AG10803 (cell line): ENCODE measurements around the gene DUSP16.

Experiments
- DNase-seq: peaks from one replicate; pipeline ENCODE4 v3.0.0; 2010; ENCODE audit warnings: low read depth
- H3K4me3 ChIP-seq: 2 replicates; pipeline ENCODE4 v1.5.1; 2011; ENCODE audit warnings: mild to moderate bottlenecking, low read length, control low read depth
- TF ChIP-seq, protein P1 (sequence below): conservative IDR thresholded peaks from 2 replicates; pipeline ENCODE4 v1.5.1; 2011; ENCODE audit warnings: mild to moderate bottlenecking, low read length, control low read depth, inconsistent platforms

The DUSP16 gene

DNA sequence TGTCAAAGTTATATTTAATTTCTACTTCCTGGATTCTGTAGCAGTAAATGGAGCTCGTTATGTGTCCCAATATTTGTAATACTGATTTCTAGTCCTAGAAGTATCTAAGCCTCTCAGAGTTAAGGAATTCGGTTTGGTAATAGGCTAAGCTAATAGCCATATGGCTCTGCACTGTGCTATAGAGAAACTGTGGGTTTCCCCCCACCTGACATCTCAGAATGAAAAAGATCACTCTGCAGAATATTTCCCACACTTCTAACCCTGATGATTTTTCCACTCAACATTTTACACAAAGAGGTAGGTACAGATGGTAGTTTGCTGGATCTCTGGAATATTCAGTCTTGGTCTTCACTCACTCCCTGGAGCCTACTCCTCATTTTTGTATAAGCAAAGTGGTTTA lies 134.6 kb downstream of the DUSP16 start:
- DNase-seq: no peak
- H3K4me3 ChIP-seq: no peak overlapping the region
- TF ChIP-seq, protein P1, sequence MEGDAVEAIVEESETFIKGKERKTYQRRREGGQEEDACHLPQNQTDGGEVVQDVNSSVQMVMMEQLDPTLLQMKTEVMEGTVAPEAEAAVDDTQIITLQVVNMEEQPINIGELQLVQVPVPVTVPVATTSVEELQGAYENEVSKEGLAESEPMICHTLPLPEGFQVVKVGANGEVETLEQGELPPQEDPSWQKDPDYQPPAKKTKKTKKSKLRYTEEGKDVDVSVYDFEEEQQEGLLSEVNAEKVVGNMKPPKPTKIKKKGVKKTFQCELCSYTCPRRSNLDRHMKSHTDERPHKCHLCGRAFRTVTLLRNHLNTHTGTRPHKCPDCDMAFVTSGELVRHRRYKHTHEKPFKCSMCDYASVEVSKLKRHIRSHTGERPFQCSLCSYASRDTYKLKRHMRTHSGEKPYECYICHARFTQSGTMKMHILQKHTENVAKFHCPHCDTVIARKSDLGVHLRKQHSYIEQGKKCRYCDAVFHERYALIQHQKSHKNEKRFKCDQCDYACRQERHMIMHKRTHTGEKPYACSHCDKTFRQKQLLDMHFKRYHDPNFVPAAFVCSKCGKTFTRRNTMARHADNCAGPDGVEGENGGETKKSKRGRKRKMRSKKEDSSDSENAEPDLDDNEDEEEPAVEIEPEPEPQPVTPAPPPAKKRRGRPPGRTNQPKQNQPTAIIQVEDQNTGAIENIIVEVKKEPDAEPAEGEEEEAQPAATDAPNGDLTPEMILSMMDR: no peak

DNA sequence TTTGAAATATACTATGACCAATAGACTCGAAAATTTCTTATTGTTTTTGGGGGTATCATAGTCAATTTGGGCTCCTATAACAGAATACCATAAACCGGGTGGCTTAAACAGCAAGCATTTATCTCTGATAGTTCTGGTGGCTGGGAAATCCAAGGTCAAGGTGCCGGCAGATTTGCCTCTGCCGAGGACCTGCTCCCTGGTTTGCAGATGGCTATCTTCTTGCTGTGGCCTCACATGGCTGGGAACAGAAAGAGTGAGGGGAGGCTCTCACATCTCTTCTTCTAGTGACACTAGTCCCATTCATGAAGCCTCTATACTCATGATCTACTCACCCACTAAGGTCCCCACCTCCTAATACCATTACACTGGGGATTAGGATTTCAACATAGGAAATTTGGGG lies 135.1 kb downstream of the DUSP16 start:
- DNase-seq: no peak
- TF ChIP-seq, protein P1: no peak
- no peak overlapping the region for H3K4me3 ChIP-seq

DNA sequence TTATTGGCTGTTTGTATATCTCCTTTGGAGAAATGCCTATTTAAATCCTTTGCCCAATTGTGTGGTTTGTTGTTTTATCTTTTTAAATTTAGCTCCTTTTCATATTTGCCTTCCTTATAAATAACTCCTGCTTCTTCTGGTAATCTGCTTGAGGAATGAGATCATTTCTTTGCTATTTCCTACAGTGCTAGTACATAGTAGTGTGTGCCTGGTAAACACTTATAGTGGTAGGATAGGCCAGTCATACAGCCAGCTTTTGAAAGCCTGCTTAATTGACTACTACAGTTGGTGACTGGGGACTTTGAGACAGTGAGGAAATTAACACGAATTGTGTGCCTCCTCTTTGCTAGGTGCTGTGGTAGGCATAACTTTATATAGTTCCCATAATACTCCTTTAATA lies 137.0 kb downstream of the DUSP16 start:
- peak; percentile 57 for DNase-seq
- TF ChIP-seq, protein P1: no peak

DNA sequence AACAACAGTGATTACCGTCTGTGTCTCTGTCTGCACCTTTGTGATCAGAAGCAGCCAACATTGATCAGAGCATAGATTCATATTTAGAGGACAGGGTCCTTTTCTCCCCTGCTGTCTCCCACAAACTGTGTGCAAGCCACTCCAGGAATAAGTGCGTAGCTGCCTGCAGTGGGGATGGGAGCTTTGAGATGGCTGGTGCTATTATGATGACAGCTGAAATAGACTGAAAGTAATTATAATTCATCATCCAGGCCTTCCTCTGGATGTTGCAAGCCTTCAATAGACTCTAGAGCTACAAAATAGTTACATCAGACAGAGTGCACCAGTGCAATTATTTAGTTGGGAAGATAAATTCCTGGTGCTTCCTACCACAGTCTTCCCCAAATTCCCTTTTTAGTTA lies 137.7 kb downstream of the DUSP16 start:
- no peak for DNase-seq
- TF ChIP-seq, protein P1: no peak
- H3K4me3 ChIP-seq: no peak overlapping the region

More for the DNA sequence above, 137.0 kb downstream of the DUSP16 start:
- H3K4me3 ChIP-seq: no peak overlapping the region
